ENCODE data around the gene SFXN2. TPM values are rescaled to one million over a fixed set of nuclear protein-coding genes. Genes with fewer than 3 reads are reported as not detected.

Gene SFXN2
- total RNA-seq, 1 experiment from 2014 or later = 10.2 TPM

- Histone ChIP-seq H3K4me2 (ENCODE audit: low read depth, low read length, poor library complexity, severe bottlenecking) (no peak overlapping the region), H3K27ac (ENCODE audit: low read length) (no peak overlapping the region), H3K4me1 (ENCODE audit: low read length) (no peaks in the 10 kb centered on the region), H3K9ac (ENCODE audit: low read length) (no peak overlapping the region), H3K79me2 (ENCODE audit: low read length) (peaks cover 68% of the 10 kb centered on the region), H3K27me3 (ENCODE audit: low read length) (no peaks in the 10 kb centered on the region), H3K36me3 (ENCODE audit: insufficient read depth, low read length) (no peaks in the 10 kb centered on the region), H4K20me1 (ENCODE audit: insufficient read depth, low read depth, low read length) (no peaks in the 10 kb centered on the region), H2AFZ (ENCODE audit: low read length) (no peak overlapping the region), H3K9me2 (replicated peaks; ENCODE audit: insufficient read depth, low read length) (no peaks in the 10 kb centered on the region), H3K4me3 (ENCODE audit: low read length) (no peak overlapping the region), H3K9me3 (ENCODE audit: low read length) (no peaks in the 10 kb centered on the region)
- no peak for DNase-seq
These were observed 66.9 kb downstream of the SFXN2 start for GRCh38 chr10:102781090-102781920.

GRCh38 chr10:102781921-102782557 is 67.6 kb downstream of the SFXN2 start:
- Histone ChIP-seq H3K9me2 (replicated peaks; ENCODE audit: insufficient read depth, low read length) (no peaks in the 10 kb centered on the region), H3K4me1 (ENCODE audit: low read length) (no peaks in the 10 kb centered on the region), H3K4me2 (ENCODE audit: low read depth, low read length, poor library complexity, severe bottlenecking) (no peak overlapping the region), H3K9me3 (ENCODE audit: low read length) (no peaks in the 10 kb centered on the region), H3K27ac (ENCODE audit: low read length) (no peak overlapping the region), H4K20me1 (ENCODE audit: insufficient read depth, low read depth, low read length) (no peaks in the 10 kb centered on the region), H3K27me3 (ENCODE audit: low read length) (no peaks in the 10 kb centered on the region), H2AFZ (ENCODE audit: low read length) (no peak overlapping the region), H3K36me3 (ENCODE audit: insufficient read depth, low read length) (no peaks in the 10 kb centered on the region), H3K79me2 (ENCODE audit: low read length) (peaks cover 68% of the 10 kb centered on the region), H3K4me3 (ENCODE audit: low read length) (no peak overlapping the region), H3K9ac (ENCODE audit: low read length) (no peak overlapping the region)
- no peak for DNase-seq

GRCh38 chr10:102782673-102783551 is 68.5 kb downstream of the SFXN2 start:
- no peak overlapping the region for H2AFZ ChIP-seq (ENCODE audit: low read length)
- no peaks in the 10 kb centered on the region for H4K20me1 ChIP-seq (ENCODE audit: insufficient read depth, low read depth, low read length)
- H3K9ac ChIP-seq (ENCODE audit: low read length) = no peak overlapping the region
- H3K36me3 ChIP-seq (ENCODE audit: insufficient read depth, low read length) = no peaks in the 10 kb centered on the region
- no peak overlapping the region for H3K27ac ChIP-seq (ENCODE audit: low read length)
- no peaks in the 10 kb centered on the region for H3K9me3 ChIP-seq (ENCODE audit: low read length)
- no peak overlapping the region for H3K4me2 ChIP-seq (ENCODE audit: low read depth, low read length, poor library complexity, severe bottlenecking)
- no peaks in the 10 kb centered on the region for H3K27me3 ChIP-seq (ENCODE audit: low read length)
- no peak for DNase-seq
- H3K79me2 ChIP-seq (ENCODE audit: low read length) = peaks cover 67% of the 10 kb centered on the region
- no peaks in the 10 kb centered on the region for H3K4me1 ChIP-seq (ENCODE audit: low read length)
- H3K4me3 ChIP-seq (ENCODE audit: low read length) = no peak overlapping the region
- no peaks in the 10 kb centered on the region for H3K9me2 ChIP-seq (replicated peaks; ENCODE audit: insufficient read depth, low read length)

GRCh38 chr10:102783568-102783967 is 69.1 kb downstream of the SFXN2 start:
- no peaks in the 10 kb centered on the region for H3K36me3 ChIP-seq (ENCODE audit: insufficient read depth, low read length)

GRCh38 chr10:102785818-102786217 is 71.4 kb downstream of the SFXN2 start:
- no peaks in the 10 kb centered on the region for H3K4me1 ChIP-seq (ENCODE audit: low read length)
- no peak overlapping the region for H3K4me3 ChIP-seq (ENCODE audit: low read length)
- H3K9me2 ChIP-seq (replicated peaks; ENCODE audit: insufficient read depth, low read length) = no peaks in the 10 kb centered on the region
- DNase-seq = no peak
- H3K9ac ChIP-seq (ENCODE audit: low read length) = no peak overlapping the region
- H2AFZ ChIP-seq (ENCODE audit: low read length) = no peak overlapping the region
- H4K20me1 ChIP-seq (ENCODE audit: insufficient read depth, low read depth, low read length) = no peaks in the 10 kb centered on the region
- peaks cover 64% of the 10 kb centered on the region for H3K79me2 ChIP-seq (ENCODE audit: low read length)
- peaks cover 3% of the 10 kb centered on the region; the same call in 1 of the 2 replicates for H3K9me3 ChIP-seq (ENCODE audit: low read length)
- H3K27ac ChIP-seq (ENCODE audit: low read length) = no peak overlapping the region
- H3K27me3 ChIP-seq (ENCODE audit: low read length) = no peaks in the 10 kb centered on the region
- no peaks in the 10 kb centered on the region for H3K36me3 ChIP-seq (ENCODE audit: insufficient read depth, low read length)
- no peak overlapping the region for H3K4me2 ChIP-seq (ENCODE audit: low read depth, low read length, poor library complexity, severe bottlenecking)

More at GRCh38 chr10:102783568-102783967, 69.1 kb downstream of the SFXN2 start:
- no peaks in the 10 kb centered on the region for H3K9me2 ChIP-seq (replicated peaks; ENCODE audit: insufficient read depth, low read length)
- H3K4me3 ChIP-seq (ENCODE audit: low read length) = no peak overlapping the region
- H3K79me2 ChIP-seq (ENCODE audit: low read length) = peaks cover 65% of the 10 kb centered on the region
- no peaks in the 10 kb centered on the region for H3K27me3 ChIP-seq (ENCODE audit: low read length)
- no peaks in the 10 kb centered on the region for H4K20me1 ChIP-seq (ENCODE audit: insufficient read depth, low read depth, low read length)
- no peak overlapping the region for H2AFZ ChIP-seq (ENCODE audit: low read length)
- no peaks in the 10 kb centered on the region for H3K9me3 ChIP-seq (ENCODE audit: low read length)
- DNase-seq = no peak
- no peak overlapping the region for H3K9ac ChIP-seq (ENCODE audit: low read length)
- no peak overlapping the region for H3K4me2 ChIP-seq (ENCODE audit: low read depth, low read length, poor library complexity, severe bottlenecking)
- H3K27ac ChIP-seq (ENCODE audit: low read length) = no peak overlapping the region
- H3K4me1 ChIP-seq (ENCODE audit: low read length) = no peaks in the 10 kb centered on the region

- DNase-seq = no peak
- no peak overlapping the region for H3K9ac ChIP-seq (ENCODE audit: low read length)
- H3K79me2 ChIP-seq (ENCODE audit: low read length) = peaks cover 78% of the 10 kb centered on the region
- no peaks in the 10 kb centered on the region for H3K27me3 ChIP-seq (ENCODE audit: low read length)
- H3K9me3 ChIP-seq (ENCODE audit: low read length) = peaks cover 3% of the 10 kb centered on the region; the same call in 1 of the 2 replicates
- H3K4me2 ChIP-seq (ENCODE audit: low read depth, low read length, poor library complexity, severe bottlenecking) = no peak overlapping the region
- H3K27ac ChIP-seq (ENCODE audit: low read length) = no peak overlapping the region
- no peaks in the 10 kb centered on the region for H3K9me2 ChIP-seq (replicated peaks; ENCODE audit: insufficient read depth, low read length)
- no peak overlapping the region for H2AFZ ChIP-seq (ENCODE audit: low read length)
- no peak overlapping the region for H3K4me3 ChIP-seq (ENCODE audit: low read length)
- H3K4me1 ChIP-seq (ENCODE audit: low read length) = no peaks in the 10 kb centered on the region
- H3K36me3 ChIP-seq (ENCODE audit: insufficient read depth, low read length) = 0 out of 2 replicates have a peak, but pooled peaks cover 2% of the 10 kb centered on the region
- H4K20me1 ChIP-seq (ENCODE audit: insufficient read depth, low read depth, low read length) = no peaks in the 10 kb centered on the region
These were observed 77.4 kb downstream of the SFXN2 start for GRCh38 chr10:102791754-102792395.
